Stimulated activated effector memory CD8-positive, alpha-beta T cell treated with anti-CD3 and anti-CD28 coated beads, Interleukin-12 subunit alpha, Interleukin-12 subunit beta, amount 100 ng/mL, for 72 hours (primary cell): ENCODE measurements around the gene SDC1.

ENCODE experiments used
- ATAC-seq: fragments of 150-1000 bp; cut with Tn5 transposase; 2 replicates; pipeline ENCODE4 v1.10.0; 2021
- DNase-seq, 2 donors: peaks; one replicate each; pipeline ENCODE4 v3.0.0; 2021 to 2022; ENCODE audit warnings: low spot score in 2 of 2
- H3K27ac Mint-ChIP-seq: one replicate; pipeline ENCODE4 v1.8.0; 2022; ENCODE audit warnings: mild to moderate bottlenecking, mixed read lengths
- H3K36me3 Mint-ChIP-seq: one replicate; pipeline ENCODE4 v1.8.0; 2022; ENCODE audit warnings: mild to moderate bottlenecking, mixed read lengths
- H3K4me1 Mint-ChIP-seq: one replicate; pipeline ENCODE4 v1.8.0; 2022; ENCODE audit warnings: mixed read lengths
- H3K4me3 Mint-ChIP-seq: one replicate; pipeline ENCODE4 v1.8.0; 2022; ENCODE audit warnings: mild to moderate bottlenecking, mixed read lengths
- H3K9me3 Mint-ChIP-seq: one replicate; pipeline ENCODE4 v1.8.0; 2022; ENCODE audit warnings: mixed read lengths

SDC1 gene

DNA sequence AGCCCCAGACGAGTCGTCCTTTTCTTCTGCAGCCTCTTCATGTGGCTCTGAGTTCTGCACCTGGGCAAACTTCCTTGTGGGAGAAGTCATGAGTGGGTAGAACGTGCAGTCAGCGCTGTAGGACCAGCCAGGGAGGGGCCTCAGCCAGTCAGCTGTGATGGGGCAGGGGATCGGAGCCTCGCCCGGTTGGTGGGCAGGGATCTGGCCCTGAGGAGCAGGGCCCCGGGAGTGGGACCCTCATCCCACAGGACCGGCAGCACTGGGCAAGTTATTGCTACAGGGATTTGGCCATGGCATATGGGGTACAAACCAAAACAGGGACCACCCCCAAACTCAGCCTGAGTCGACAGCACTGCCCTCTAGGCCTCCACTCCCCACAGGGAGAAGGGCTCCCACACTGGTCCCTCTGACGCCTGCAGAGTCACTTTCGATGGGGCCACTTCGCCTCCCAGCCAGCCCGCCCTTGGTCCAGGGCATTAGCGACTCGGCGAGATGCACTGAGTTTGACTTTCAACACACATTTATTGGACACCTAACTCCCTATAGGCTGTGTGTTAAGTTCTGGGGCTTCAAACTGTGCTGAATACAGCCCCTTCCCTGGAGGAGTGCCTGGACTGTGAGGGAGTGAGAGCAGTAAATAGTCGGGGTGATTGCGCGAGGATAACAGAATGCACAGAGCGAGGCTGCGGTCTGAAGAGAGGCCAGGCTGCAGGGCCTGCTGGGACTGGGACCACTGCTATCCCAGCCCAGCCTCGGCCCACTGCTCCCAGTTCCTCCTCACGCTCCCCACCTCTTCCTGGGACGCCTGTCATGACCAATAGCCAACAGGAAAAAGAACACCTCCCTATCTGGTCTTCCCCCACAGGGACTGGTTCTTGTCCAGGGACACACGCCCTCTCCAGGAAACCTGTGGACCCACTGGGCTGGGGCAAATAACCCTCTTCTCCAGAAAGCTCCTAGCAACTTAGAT, 55.9 kb downstream of the SDC1 start:
- DNase-seq (no peak), ATAC-seq (no peak)
- no peaks in the 10 kb centered on the region for H3K4me1 Mint-ChIP-seq
- H3K27ac Mint-ChIP-seq = no peak overlapping the region
- H3K4me3 Mint-ChIP-seq = no peak overlapping the region
- no peaks in the 10 kb centered on the region for H3K9me3 Mint-ChIP-seq
- no peaks in the 10 kb centered on the region for H3K36me3 Mint-ChIP-seq

DNA sequence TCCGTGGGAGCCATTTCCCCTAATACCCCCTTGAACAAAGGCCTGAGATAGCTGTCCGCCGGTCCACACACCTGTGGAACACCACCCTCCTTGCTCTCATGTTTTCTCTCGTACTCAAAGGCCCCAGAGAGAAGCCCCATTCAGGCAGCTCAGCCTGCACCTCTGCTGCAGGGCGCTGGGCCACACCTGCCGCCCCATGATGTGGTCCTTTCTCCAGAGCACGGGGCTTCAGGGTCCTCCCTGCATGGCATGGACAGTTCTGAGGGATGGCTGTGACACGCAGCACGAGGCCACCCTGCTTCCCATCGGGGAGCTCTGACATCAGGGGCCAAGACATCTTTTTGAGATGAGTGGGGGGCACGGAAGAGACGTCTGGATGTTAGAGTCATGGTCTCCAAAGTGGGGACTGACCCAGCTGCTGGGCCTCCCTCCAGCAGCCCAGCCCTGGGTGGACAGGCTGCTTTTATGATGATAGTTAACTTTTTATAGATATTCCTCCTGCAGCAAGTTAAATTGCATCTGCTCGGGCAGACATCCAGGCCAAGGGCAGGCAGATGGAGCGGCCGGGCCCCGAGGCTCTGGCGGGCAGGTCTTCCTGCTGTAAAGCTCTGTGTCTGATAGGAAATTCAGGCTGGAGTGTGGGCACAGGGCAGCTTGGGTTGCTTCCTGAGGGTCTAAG, 56.7 kb downstream of the SDC1 start:
- Mint-ChIP-seq H3K36me3 (no peaks in the 10 kb centered on the region), H3K4me3 (no peak overlapping the region), H3K27ac (no peak overlapping the region), H3K4me1 (no peaks in the 10 kb centered on the region), H3K9me3 (no peaks in the 10 kb centered on the region)
- ATAC-seq = no peak
- DNase-seq = no peak

- H3K4me1 Mint-ChIP-seq = no peaks in the 10 kb centered on the region
- no peak overlapping the region for H3K4me3 Mint-ChIP-seq
- DNase-seq (no peak), ATAC-seq (no peak)
- H3K27ac Mint-ChIP-seq = no peak overlapping the region
- H3K36me3 Mint-ChIP-seq = no peaks in the 10 kb centered on the region
- no peaks in the 10 kb centered on the region for H3K9me3 Mint-ChIP-seq
Measured at GRCh38 chr2:20167356-20167755, 57.6 kb downstream of the SDC1 start.

GRCh38 chr2:20165677-20166509, 59.0 kb downstream of the SDC1 start:
- Mint-ChIP-seq H3K4me1 (no peaks in the 10 kb centered on the region), H3K9me3 (no peaks in the 10 kb centered on the region), H3K36me3 (no peaks in the 10 kb centered on the region), H3K4me3 (no peak overlapping the region), H3K27ac (no peak overlapping the region)
- ATAC-seq (no peak), DNase-seq (no peak)

GRCh38 chr2:20164734-20165478, 60.0 kb downstream of the SDC1 start:
- H3K4me3 Mint-ChIP-seq = no peak overlapping the region
- no peaks in the 10 kb centered on the region for H3K9me3 Mint-ChIP-seq
- no peak for ATAC-seq
- DNase-seq = no peak
- H3K36me3 Mint-ChIP-seq = no peaks in the 10 kb centered on the region
- no peak overlapping the region for H3K27ac Mint-ChIP-seq
- H3K4me1 Mint-ChIP-seq = no peaks in the 10 kb centered on the region

DNA sequence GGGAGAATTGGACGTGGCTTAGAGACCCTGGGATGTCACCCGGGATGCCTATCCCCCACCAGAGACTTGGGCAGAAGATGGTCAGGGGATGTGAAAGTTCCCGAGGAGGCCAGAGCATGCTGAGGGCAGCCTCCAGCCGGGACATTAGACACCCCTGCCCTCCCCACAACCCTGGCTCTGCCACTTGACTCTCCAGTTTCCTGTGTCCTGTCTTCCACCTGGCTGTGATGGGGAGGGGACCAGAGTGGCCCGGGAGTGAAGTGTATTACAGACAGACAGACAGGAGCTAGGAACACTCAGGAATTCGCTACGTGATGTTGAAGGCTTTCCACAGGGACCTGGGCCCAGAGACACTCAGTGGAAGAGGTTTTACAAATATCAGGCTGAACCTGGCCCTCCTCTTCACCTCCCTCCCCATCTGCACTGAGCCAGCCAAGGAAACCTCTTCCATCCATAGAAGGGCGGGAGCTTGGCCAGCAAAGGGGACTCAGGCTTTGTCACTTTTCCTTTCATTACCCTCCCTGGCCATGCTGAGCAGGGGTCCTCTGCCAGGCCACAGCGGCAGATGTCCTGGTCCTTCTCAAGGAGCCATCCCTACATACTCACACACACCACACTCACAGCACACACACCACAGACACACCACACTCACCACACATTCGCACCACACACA, 60.7 kb downstream of the SDC1 start:
- H3K27ac Mint-ChIP-seq = no peak overlapping the region
- no peak overlapping the region for H3K4me3 Mint-ChIP-seq
- no peaks in the 10 kb centered on the region for H3K9me3 Mint-ChIP-seq
- DNase-seq (no peak), ATAC-seq (peak; percentile 29)
- H3K36me3 Mint-ChIP-seq = no peaks in the 10 kb centered on the region
- H3K4me1 Mint-ChIP-seq = no peaks in the 10 kb centered on the region

- Mint-ChIP-seq H3K4me1 (no peaks in the 10 kb centered on the region), H3K27ac (no peak overlapping the region), H3K9me3 (no peaks in the 10 kb centered on the region), H3K4me3 (no peak overlapping the region), H3K36me3 (no peaks in the 10 kb centered on the region)
- DNase-seq (no peak), ATAC-seq (no peak)
Measured at GRCh38 chr2:20159411-20160070, 65.4 kb downstream of the SDC1 start.

GRCh38 chr2:20157193-20157891, 67.6 kb downstream of the SDC1 start:
- no peak for DNase-seq
- H3K27ac Mint-ChIP-seq = no peak overlapping the region
- H3K9me3 Mint-ChIP-seq = no peaks in the 10 kb centered on the region
- H3K4me1 Mint-ChIP-seq = no peaks in the 10 kb centered on the region
- no peak overlapping the region for H3K4me3 Mint-ChIP-seq
- no peaks in the 10 kb centered on the region for H3K36me3 Mint-ChIP-seq
- ATAC-seq = no peak

DNA sequence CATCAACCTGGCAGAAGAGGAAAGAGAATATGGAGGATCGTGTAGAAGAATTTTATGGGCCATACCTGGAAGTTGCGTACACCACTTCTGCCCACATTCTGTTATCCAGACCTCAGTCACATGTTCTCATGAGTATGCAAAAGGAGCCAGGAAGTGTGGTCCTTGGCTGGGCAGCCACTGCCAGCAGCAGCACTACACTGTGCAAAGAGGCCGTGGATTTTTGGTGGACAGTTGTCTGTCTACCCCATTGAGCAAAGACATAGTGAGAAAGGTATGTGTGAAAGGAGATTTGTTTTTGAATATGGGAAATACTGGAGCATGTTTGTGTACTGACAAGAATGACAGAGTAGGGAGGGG, 68.1 kb downstream of the SDC1 start:
- ATAC-seq (no peak), DNase-seq (no peak)
- Mint-ChIP-seq H3K27ac (no peak overlapping the region), H3K4me1 (no peaks in the 10 kb centered on the region), H3K9me3 (no peaks in the 10 kb centered on the region), H3K4me3 (no peak overlapping the region), H3K36me3 (no peaks in the 10 kb centered on the region)

- H3K9me3 Mint-ChIP-seq = no peaks in the 10 kb centered on the region
- H3K4me1 Mint-ChIP-seq = no peaks in the 10 kb centered on the region
- H3K27ac Mint-ChIP-seq = no peak overlapping the region
- no peak for DNase-seq
- no peak overlapping the region for H3K4me3 Mint-ChIP-seq
- no peaks in the 10 kb centered on the region for H3K36me3 Mint-ChIP-seq
- no peak for ATAC-seq
Measured at GRCh38 chr2:20156076-20156759, 68.7 kb downstream of the SDC1 start.

DNA sequence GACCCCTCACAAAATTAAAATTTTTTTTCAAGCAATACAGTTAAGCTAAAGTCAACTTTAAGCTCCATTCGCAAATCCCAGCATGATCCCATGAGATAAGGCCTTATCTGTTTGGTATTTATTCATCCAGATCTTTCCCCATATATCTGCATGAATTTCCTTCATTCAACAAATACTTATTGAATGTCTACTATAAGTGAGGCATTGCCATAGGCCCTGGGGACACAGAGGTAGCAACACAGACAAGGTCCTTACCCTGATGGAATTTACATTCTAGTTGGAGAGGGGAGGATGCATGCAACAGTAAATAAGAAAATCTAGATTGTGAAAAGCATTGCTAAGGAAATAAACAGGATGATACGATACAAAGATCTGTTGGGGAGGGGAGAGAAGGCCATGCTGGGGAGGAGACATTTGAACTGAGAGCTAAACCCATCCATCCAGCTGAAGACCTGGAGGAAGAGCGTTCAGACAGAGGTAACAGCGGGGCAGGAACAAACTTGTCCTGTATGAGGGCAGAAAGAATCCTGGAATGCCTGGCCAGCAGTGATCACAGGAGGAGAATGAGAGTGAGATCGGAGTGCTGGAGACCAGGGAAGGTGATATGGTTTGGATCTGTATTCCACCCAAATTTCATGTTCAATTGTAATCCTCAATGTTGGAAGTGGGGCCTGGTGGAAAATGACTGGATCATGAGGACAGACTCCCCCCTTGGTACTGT, 71.6 kb downstream of the SDC1 start:
- H3K4me1 Mint-ChIP-seq = no peaks in the 10 kb centered on the region
- no peak overlapping the region for H3K27ac Mint-ChIP-seq
- no peaks in the 10 kb centered on the region for H3K9me3 Mint-ChIP-seq
- no peak overlapping the region for H3K4me3 Mint-ChIP-seq
- H3K36me3 Mint-ChIP-seq = no peaks in the 10 kb centered on the region
- DNase-seq = no peak
- no peak for ATAC-seq

DNA sequence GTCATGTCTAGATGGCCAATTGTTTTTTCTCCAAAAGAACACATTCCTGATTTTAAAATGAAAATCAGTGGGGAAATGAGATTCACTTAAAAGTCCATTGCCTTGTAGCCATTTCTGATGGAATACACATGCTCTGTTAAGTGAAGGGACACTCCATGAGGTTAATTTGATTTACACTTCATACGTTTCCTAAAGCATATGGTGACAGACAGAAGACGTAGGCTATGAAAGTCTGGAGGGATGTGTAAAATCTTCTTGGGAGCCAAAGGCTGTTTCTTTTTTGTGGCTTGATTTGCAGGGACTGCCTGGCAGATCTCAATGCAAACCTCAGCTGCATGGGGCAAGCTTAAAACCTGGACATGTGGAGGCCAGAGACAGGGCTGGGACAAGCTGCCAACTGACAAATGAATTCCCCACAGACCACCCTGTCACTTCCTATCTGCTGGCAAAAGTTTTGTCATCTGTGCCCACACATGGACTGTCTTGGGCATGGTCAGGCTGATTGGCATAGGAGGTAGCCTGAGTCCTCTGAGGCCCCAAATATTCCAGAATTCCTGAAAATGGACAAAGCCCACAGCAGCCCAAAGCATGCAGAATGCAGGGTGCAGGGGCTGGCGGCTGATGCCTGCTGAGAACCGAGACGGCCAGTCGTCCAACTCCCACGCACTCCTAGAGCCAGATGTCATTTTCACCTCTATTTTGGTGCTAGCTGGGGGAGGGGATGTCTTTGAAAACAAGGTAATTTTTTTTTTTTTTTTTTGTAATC, 73.9 kb downstream of the SDC1 start:
- ATAC-seq = no peak
- Mint-ChIP-seq H3K4me1 (no peaks in the 10 kb centered on the region), H3K4me3 (no peak overlapping the region), H3K9me3 (no peaks in the 10 kb centered on the region), H3K27ac (no peak overlapping the region), H3K36me3 (no peaks in the 10 kb centered on the region)
- DNase-seq = no peak
